K562 (cell line): ENCODE data around the gene CREG1. TPM values are rescaled to one million over a fixed set of nuclear protein-coding genes. Genes with fewer than 3 reads are reported as not detected.

Experiments
- ATF7 ChIP-seq: fragments of 450-650 bp; IDR thresholded peaks from 2 replicates; pipeline ENCODE4 v1.7.1; 2014; ENCODE audit warnings: mild to moderate bottlenecking, moderate library complexity
- BRD9 ChIP-seq: fragments of 450-650 bp; IDR thresholded peaks from 2 replicates; pipeline ENCODE4 v1.6.1; 2018; ENCODE audit warnings: low read depth; ENCODE audit not compliant: partially characterized antibody
- CHD2 ChIP-seq: IDR thresholded peaks from 2 replicates; pipeline ENCODE4 v1.6.1; 2011; ENCODE audit warnings: low read depth, low read length
- CREB1 ChIP-seq, 2 experiments: sonication (generic) in 1 of 2; formaldehyde crosslinking in 1 of 2; IDR thresholded peaks; 2 replicates each; pipeline versions ENCODE4 v1.6.1 to v1.8.0; 2012 to 2022; ENCODE audit warnings: inconsistent platforms in 1 of 2, mild to moderate bottlenecking in 1 of 2, missing genetic modification reagents in 1 of 2, moderate library complexity in 1 of 2
- CTBP1 ChIP-seq: fragments of 450-650 bp; IDR thresholded peaks from 2 replicates; pipeline ENCODE4 v1.6.1; 2016; ENCODE audit warnings: borderline replicate concordance
- HMGN3 ChIP-seq: IDR thresholded peaks from 2 replicates; pipeline ENCODE4 v1.6.1; 2011; ENCODE audit warnings: borderline replicate concordance, low read depth, mild to moderate bottlenecking, mixed read lengths, low read length; ENCODE audit not compliant: insufficient read length; ENCODE audit errors: extremely low read depth
- L3MBTL2 ChIP-seq: fragments of 450-650 bp; IDR thresholded peaks from 2 replicates; pipeline ENCODE4 v1.6.1; 2016; ENCODE audit warnings: mild to moderate bottlenecking, moderate library complexity
- NCOA4 ChIP-seq: fragments of 450-650 bp; IDR thresholded peaks from 2 replicates; pipeline ENCODE4 v1.6.1; 2018; ENCODE audit warnings: mild to moderate bottlenecking; ENCODE audit not compliant: partially characterized antibody
- NR2C2 ChIP-seq, 2 experiments: fragments of 200-800 bp in 1 of 2; sonication (Bioruptor generic) in 1 of 2; sonication (generic) in 1 of 2; formaldehyde crosslinking in 1 of 2; IDR thresholded peaks; 2 replicates each; pipeline versions ENCODE4 v1.6.1 to v1.8.0; 2016 to 2022; ENCODE audit warnings: mild to moderate bottlenecking in 1 of 2, missing compliant biosample characterization in 1 of 2, missing genetic modification characterization in 1 of 2, missing genetic modification reagents in 1 of 2
- NR3C1 ChIP-seq: sonication (generic); formaldehyde crosslinking; IDR thresholded peaks from 2 replicates; pipeline ENCODE4 v1.8.1; 2022; ENCODE audit warnings: missing genetic modification reagents
- POLR2B ChIP-seq: fragments of 450-650 bp; IDR thresholded peaks from 2 replicates; pipeline ENCODE4 v1.6.1; 2018; ENCODE audit warnings: low read depth; ENCODE audit not compliant: partially characterized antibody
- RBM22 ChIP-seq: fragments of 200-400 bp; formaldehyde crosslinking; IDR thresholded peaks from 2 replicates; pipeline ENCODE4 v1.6.1; 2018; ENCODE audit warnings: low read length, low read depth; ENCODE audit not compliant: poor library complexity, severe bottlenecking
- RBM25 ChIP-seq: fragments of 200-400 bp; formaldehyde crosslinking; IDR thresholded peaks from 2 replicates; pipeline ENCODE4 v1.6.1; 2018; ENCODE audit warnings: low read length, low read depth, moderate library complexity; ENCODE audit not compliant: severe bottlenecking
- SAFB ChIP-seq: fragments of 200-400 bp; formaldehyde crosslinking; IDR thresholded peaks from 2 replicates; pipeline ENCODE4 v1.6.1; 2017; ENCODE audit warnings: low read depth, low read length, borderline replicate concordance
- SUPT5H ChIP-seq: fragments of 450-650 bp; IDR thresholded peaks from 2 replicates; pipeline ENCODE4 v1.6.1; 2016
- polyA plus RNA-seq, 8 experiments: library from polyadenylated mRNA; depleted of rRNA in 4 of 8; stranded (reverse) in 5 of 8; unstranded in 3 of 8; fragments of >200 nt; fragmentation: Nextera tagmentation in 2 of 8; fragmentation: Illumina TruSeq in 1 of 8; extraction: Ambion mirVana in 2 of 8; extraction: Trizol in 1 of 8; gene quantifications; 2 replicates each; pipeline versions ENCODE4 v1.2.1 to v1.2.3, GENCODE V29; 2011 to 2014; ENCODE audit warnings: inconsistent platforms in 1 of 8, missing spikeins in 1 of 8
- total RNA-seq, 7 experiments: library from RNA; depleted of rRNA in 6 of 7; stranded (reverse); fragments of >200 nt in 6 of 7; fragmentation: Illumina TruSeq in 2 of 7; extraction: Trizol in 2 of 7; gene quantifications; 2 replicates each; pipeline versions ENCODE4 v1.2.1 to v1.2.3, GENCODE V29; 2011 to 2021; ENCODE audit warnings: low replicate concordance in 1 of 7
- TF ChIP-seq, protein P1 (sequence below): fragments of 250-450 bp; sonication (Bioruptor Pico); IDR thresholded peaks from 2 replicates; pipeline ENCODE4 v1.5.0; 2021; ENCODE audit warnings: mild to moderate bottlenecking, moderate library complexity
- TF ChIP-seq, protein P2 (sequence below), 2 experiments: fragments of 450-650 bp in 1 of 2; sonication (generic) in 1 of 2; formaldehyde crosslinking in 1 of 2; IDR thresholded peaks in 1 of 2; conservative IDR thresholded peaks in 1 of 2; 2 replicates each; pipeline versions ENCODE4 v1.6.1 to v1.8.1; 2016 to 2023; ENCODE audit warnings: mild to moderate bottlenecking in 2 of 2, moderate library complexity in 2 of 2, inconsistent platforms in 1 of 2, missing genetic modification reagents in 1 of 2
- TF ChIP-seq, protein P3 (sequence below): sonication (generic); formaldehyde crosslinking; IDR thresholded peaks from 2 replicates; pipeline ENCODE4 v1.8.1; 2023; ENCODE audit warnings: mild to moderate bottlenecking, missing genetic modification reagents

CREG1 gene
- total and polyA plus RNA-seq, 9 of the 15 experiments (the other 6 are each of a cell fraction or from before 2014, with no cell fraction given): 45.7 to 272 (median 161) TPM

DNA sequence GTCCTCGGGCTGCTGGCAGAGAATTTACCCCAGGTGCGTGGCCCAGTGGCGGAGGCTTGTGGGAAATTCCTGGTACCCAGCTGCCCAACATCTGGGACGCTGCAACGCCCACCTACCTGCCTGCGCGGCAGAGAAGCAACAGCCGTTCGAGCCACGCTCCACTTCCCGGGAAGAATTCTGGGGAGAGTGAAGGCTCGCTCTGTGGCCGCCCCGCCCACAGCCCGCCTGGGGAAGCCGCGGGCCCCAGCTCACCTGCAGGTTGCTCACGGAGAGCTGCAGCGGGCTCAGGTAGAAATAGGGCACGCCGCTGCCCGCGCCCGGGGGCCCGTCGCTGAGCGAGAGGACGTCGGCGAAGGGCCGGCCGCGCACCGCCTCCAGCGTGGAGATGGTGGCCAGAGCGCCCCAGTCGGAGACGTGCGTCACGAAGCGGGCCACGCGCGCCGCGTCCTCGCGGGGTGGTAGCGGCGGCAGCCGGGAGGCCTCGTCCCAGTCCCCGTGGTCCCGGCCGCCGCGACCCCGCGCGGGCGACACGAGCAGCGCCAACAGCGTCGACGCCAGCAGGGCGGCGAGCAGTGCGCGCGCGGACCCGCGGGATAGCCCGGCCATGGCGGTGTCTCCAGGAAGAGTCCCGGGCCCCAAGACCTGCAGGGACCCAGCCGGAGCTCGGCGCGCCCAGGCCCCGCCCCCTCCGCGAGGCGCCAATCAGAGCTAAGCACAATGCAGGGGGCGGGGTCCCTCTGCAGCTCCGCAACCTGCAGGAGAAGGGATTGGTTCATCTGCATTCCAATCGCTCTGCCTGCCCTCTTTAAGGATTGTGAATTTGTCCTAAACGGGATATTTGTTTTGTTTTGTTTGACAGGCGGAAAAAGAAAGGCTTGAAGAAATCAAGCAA lies at the start of gene CREG1 (continued):
- TF ChIP-seq, protein P1, sequence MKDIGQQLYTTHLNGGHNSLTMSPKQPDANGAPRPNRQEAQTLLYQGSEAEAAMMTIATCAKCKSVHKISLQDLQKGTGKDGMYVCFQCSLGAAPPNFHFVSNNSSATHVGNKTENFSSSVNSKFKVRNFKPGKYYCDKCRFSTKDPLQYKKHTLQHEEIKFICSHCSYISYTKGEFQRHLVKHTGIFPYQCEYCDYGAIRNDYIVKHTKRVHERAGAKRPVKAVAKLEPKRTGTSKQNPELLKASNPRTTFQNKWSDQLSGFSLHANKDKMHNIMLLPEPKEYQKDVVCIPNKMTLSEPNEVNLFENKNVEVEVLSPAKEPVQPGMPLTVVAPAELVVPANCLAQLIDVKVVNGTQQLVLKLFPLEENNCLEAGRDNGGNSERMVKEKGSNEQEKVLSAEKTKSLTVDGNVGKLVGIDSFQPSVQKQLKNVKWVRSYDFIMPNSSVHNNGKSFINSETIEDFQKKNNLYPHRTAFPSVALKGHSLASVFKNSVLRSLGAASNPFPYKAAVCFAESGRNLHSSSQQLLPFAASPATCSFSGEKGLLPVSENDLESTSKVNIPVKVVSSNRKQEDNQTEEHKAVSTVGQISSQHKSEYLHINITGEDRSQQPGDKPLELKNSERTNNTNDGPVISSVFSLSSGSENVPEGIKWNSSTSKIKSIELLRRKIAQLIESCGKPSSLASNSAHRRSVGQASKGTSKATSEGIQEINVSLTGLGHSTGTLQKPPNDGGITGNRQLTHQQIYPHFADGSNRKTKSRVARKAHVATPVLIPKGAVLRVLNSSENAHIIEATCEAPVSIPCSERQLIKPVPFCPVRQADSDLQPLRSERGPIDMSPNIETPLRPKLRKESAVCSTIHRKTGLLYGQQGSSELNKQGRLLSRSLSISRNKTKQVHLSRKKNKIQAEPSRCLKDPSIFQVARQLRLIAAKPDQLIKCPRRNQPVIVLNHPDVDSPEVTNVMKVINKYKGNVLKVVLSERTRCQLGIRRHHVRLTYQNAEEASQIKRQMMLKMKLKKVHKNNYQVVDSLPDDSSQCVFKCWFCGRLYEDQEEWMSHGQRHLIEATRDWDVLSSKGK: no peak
- TF ChIP-seq CTBP1: peak; percentile 91
- peak; percentile 75; the same call in 1 of the 2 replicates for TF ChIP-seq ATF7
- TF ChIP-seq SAFB: peak; percentile 97
- peak; percentile 66; the same call in 1 of the 2 replicates for TF ChIP-seq SUPT5H
- peak; percentile 83; the same call in 1 of the 2 replicates for TF ChIP-seq NR3C1
- TF ChIP-seq, protein P2, sequence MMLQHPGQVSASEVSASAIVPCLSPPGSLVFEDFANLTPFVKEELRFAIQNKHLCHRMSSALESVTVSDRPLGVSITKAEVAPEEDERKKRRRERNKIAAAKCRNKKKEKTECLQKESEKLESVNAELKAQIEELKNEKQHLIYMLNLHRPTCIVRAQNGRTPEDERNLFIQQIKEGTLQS (IDR thresholded peaks at IDR 0.05): no peak
- TF ChIP-seq, protein P2 (CRISPR knock-in tag; conservative IDR thresholded peaks at IDR 0.05): 0 out of 2 replicates have a peak, but pooled peaks have one; percentile 13
- no peak for TF ChIP-seq NCOA4
- TF ChIP-seq RBM22: peak; percentile 54
- peak; percentile 5 for TF ChIP-seq BRD9
- TF ChIP-seq NR2C2 (CRISPR knock-in tag; IDR thresholded peaks at IDR 0.05): 0 out of 2 replicates have a peak, but pooled peaks have one; percentile 33
- TF ChIP-seq NR2C2 (tag; IDR thresholded peaks at IDR 0.05): no peak; the same call in 1 of the 2 replicates
- TF ChIP-seq, protein P3, sequence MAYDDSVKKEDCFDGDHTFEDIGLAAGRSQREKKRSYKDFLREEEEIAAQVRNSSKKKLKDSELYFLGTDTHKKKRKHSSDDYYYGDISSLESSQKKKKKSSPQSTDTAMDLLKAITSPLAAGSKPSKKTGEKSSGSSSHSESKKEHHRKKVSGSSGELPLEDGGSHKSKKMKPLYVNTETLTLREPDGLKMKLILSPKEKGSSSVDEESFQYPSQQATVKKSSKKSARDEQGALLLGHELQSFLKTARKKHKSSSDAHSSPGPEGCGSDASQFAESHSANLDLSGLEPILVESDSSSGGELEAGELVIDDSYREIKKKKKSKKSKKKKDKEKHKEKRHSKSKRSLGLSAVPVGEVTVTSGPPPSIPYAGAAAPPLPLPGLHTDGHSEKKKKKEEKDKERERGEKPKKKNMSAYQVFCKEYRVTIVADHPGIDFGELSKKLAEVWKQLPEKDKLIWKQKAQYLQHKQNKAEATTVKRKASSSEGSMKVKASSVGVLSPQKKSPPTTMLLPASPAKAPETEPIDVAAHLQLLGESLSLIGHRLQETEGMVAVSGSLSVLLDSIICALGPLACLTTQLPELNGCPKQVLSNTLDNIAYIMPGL (CRISPR knock-in tag): peak; percentile 97
- TF ChIP-seq CHD2: 0 out of 2 replicates have a peak, but pooled peaks have one; percentile 19
- peak; percentile 62 for TF ChIP-seq RBM25
- TF ChIP-seq POLR2B: peak; percentile 61
- peak; percentile 85 for TF ChIP-seq HMGN3
- TF ChIP-seq L3MBTL2: peak; percentile 96
- peak; percentile 51; the same call in 1 of the 2 replicates for TF ChIP-seq CREB1 (IDR thresholded peaks at IDR 0.05)
- peak; percentile 28; the same call in 1 of the 2 replicates for TF ChIP-seq CREB1 (CRISPR knock-in tag; IDR thresholded peaks at IDR 0.05)
